Activated CD4-positive, alpha-beta T cell treated with anti-CD3 and anti-CD28 coated beads, Interleukin-2, Interleukin-4, amounts not matched to agents 100 ng/mL and 50 ng/mL, durations not matched to agents 16 hours and 8 hours (primary cell): Measurements from ENCODE around the gene BTK.
A peak's percentile ranks its signal among the peaks of the same experiment; 100 is the strongest.

Source experiments
- DNase-seq: peaks from one replicate; pipeline ENCODE4 v3.0.0-alpha.2; 2020; ENCODE audit warnings: low spot score

BTK gene

GRCh38 chrX:101385795-101386541 is at the start of gene BTK:
BTK (minus strand) TSS chrX:101386191; CDS start chrX:101375284, 10,907 bp downstream.
- no peak for DNase-seq

GRCh38 chrX:101430457-101431078 is 44.6 kb upstream of the BTK start:
- DNase-seq = peak; percentile 63

- DNase-seq = peak; percentile 42
These were observed 43.9 kb upstream of the BTK start for GRCh38 chrX:101429934-101430333.

- no peak for DNase-seq
These were observed 42.0 kb upstream of the BTK start for GRCh38 chrX:101427954-101428353.

GRCh38 chrX:101419489-101419888 is 33.5 kb upstream of the BTK start:
- no peak for DNase-seq

GRCh38 chrX:101417981-101418841 is 32.2 kb upstream of the BTK start:
- peak; percentile 38 for DNase-seq

GRCh38 chrX:101417190-101417589 is 31.2 kb upstream of the BTK start:
- DNase-seq = no peak

- DNase-seq = no peak
These were observed 30.7 kb upstream of the BTK start for GRCh38 chrX:101416691-101417090.

GRCh38 chrX:101415180-101416145 is 29.5 kb upstream of the BTK start:
- DNase-seq = peak; percentile 68

GRCh38 chrX:101411984-101412383 is 26.0 kb upstream of the BTK start:
- DNase-seq = no peak

- DNase-seq = no peak
These were observed 24.5 kb upstream of the BTK start for GRCh38 chrX:101410461-101410860.

GRCh38 chrX:101409043-101409442 is 23.1 kb upstream of the BTK start:
- DNase-seq = no peak

GRCh38 chrX:101408532-101408841 is 22.5 kb upstream of the BTK start:
- DNase-seq = no peak

GRCh38 chrX:101407748-101408531 is 21.9 kb upstream of the BTK start, which contains the start of the genes GLA and HNRNPH2:
GLA (minus strand) TSS chrX:101407925; CDS start chrX:101407903, 22 bp downstream.
HNRNPH2 (plus strand) TSS chrX:101408222; CDS start chrX:101411989, 3,767 bp downstream.
- peak; percentile 92 for DNase-seq

- no peak for DNase-seq
These were observed 21.3 kb upstream of the BTK start for GRCh38 chrX:101407167-101407747.

GRCh38 chrX:101399825-101400224 is 13.8 kb upstream of the BTK start:
- DNase-seq = no peak

GRCh38 chrX:101398694-101399093 is 12.7 kb upstream of the BTK start:
- DNase-seq = no peak

GRCh38 chrX:101397779-101398178 is 11.8 kb upstream of the BTK start:
- no peak for DNase-seq

- no peak for DNase-seq
These were observed 9.8 kb upstream of the BTK start for GRCh38 chrX:101395789-101396188.

GRCh38 chrX:101394372-101394771 is 8.4 kb upstream of the BTK start:
- no peak for DNase-seq
